ENCODE results near the gene C2CD2.

C2CD2 gene

GRCh38 chr21:41886328-41886727 lies 67.5 kb downstream of the C2CD2 start:
- DNase-seq (ENCODE audit: low spot score), result no peak

- no peak for DNase-seq (ENCODE audit: low spot score)
These were observed 68.3 kb downstream of the C2CD2 start for GRCh38 chr21:41885341-41886024.

GRCh38 chr21:41884501-41885030 lies 69.3 kb downstream of the C2CD2 start:
- no peak for DNase-seq (ENCODE audit: low spot score)

DNA sequence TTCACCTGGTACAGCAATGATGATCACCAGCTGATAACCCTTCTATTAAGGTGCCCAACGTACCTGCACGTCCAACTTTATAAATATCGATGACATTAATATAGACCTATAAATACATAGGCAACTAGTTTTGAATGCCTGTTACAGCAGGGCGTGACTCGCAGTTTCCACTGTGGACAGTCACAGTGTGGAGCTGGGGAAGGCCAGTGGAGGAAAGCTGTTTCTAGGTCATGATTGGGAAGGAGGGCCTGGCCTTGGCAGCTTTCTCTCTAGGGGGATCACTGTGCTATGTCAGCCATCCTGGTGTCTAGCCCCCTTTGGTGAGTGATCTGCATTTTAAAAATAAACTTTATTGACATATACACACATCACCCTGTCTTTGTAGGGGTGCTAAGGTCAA lies 70.2 kb downstream of the C2CD2 start:
- DNase-seq (ENCODE audit: low spot score), result no peak

DNA sequence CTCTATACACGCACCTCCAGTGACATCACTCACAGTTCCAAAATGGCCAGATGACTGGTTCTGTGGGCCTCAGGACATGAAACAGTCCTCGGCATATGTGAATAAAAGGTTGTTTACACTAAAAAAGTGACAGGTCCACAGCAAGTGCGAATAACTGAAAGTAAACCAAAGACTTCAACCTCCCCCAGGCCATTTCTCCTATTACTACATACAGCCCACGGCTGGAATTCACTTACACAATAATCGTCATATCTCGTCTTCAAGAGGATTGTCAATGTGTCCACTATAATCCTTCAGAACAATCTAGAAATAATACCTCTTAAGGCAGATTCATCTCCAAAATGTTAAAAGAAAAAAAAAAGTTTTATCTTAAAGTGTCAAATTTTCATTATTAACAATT lies 72.8 kb downstream of the C2CD2 start:
- no peak for DNase-seq (ENCODE audit: low spot score)

- DNase-seq (ENCODE audit: low spot score), result no peak
These were observed 73.7 kb downstream of the C2CD2 start for GRCh38 chr21:41880153-41880552.

GRCh38 chr21:41879190-41879998 lies 74.4 kb downstream of the C2CD2 start, which contains the start of gene PRDM15:
Gene PRDM15, minus strand, starts transcription at chr21:41879344. Its CDS starts 18,981 bp downstream, at chr21:41860363.
- DNase-seq (ENCODE audit: low spot score), result peak; percentile 76

- DNase-seq (ENCODE audit: low spot score), result peak; percentile 78
These were observed 75.0 kb downstream of the C2CD2 start for GRCh38 chr21:41878831-41879189.

- DNase-seq (ENCODE audit: low spot score), result peak; percentile 41
These were observed 75.7 kb downstream of the C2CD2 start for GRCh38 chr21:41877901-41878830.

DNA sequence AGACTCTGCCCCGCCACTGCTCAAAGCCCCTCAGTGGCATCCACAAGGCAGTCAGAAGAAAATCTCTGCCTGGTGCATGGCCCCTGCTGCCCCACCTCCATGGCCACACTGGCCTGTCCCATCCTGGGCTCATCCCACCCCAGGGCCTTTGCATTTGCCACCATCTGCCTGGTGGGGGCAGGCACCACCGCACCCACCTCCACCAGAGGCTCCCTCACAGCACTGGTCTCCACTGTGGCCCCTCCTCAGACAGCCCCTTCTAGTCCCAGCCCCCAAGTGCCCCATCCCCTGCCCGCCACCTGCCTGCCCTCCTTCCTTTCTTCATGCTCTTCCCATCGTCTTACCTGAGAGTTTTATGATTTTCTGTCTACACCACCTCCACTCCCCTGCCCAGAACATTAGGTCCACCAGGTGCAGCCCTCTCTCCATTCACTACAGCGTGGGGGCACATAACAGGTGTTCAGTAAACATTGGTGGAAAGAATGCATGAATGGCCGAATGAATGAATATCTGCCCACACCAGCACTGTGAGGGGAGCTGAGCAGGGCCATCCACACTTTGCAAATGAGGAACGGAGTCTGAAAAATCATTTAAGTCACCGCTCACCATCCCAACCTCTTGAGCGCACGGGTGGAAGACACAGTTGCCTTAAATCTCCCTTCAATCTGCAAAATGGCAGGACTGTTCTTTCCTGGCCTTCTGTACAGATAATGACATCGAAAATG lies 76.7 kb downstream of the C2CD2 start:
- DNase-seq (ENCODE audit: low spot score), result no peak

GRCh38 chr21:41876396-41876795 lies 77.4 kb downstream of the C2CD2 start:
- no peak for DNase-seq (ENCODE audit: low spot score)

DNA sequence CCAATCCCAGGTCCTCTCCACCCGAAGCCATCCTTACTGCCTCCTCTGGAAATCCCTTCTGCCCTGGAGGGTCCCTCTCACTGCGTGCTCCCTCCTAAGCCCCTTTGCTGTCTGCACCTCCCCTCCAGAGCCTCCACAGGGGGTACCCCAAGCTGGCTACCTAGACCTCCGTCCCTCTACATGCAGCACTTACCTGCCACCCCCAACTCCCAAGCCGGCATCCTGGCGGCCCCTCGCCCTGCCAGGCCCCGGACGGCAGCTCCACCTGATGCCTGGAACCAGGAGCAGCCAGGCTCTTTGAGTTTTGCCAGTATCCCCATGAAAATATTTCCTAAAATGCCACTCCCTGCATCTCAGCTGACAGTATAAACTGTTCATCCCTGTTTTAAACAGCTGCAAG lies 78.7 kb downstream of the C2CD2 start:
- DNase-seq (ENCODE audit: low spot score), result no peak

- DNase-seq (ENCODE audit: low spot score), result no peak
These were observed 79.2 kb downstream of the C2CD2 start for GRCh38 chr21:41874611-41875010.

GRCh38 chr21:41873426-41873825 lies 80.4 kb downstream of the C2CD2 start:
- DNase-seq (ENCODE audit: low spot score), result no peak

DNA sequence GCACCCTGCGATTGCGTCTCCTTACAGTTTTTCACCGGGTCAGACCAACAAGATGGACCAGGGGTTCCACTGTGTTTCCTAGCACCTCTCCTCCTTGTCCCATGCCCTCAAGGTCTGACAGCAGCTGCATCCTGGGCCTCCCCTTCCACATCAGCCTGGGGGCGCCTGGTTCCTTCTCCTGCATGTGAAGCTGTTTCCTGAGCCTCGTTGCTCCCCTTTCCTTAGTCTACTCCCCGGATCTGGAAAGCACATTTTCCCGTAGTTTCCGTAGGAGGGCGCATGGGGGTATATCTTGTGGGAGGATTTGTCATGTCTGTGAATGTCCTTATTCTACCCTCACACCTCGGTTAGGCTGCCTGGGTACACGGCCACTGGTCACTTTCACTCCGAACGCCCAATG lies 80.8 kb downstream of the C2CD2 start:
- DNase-seq (ENCODE audit: low spot score), result no peak

DNA sequence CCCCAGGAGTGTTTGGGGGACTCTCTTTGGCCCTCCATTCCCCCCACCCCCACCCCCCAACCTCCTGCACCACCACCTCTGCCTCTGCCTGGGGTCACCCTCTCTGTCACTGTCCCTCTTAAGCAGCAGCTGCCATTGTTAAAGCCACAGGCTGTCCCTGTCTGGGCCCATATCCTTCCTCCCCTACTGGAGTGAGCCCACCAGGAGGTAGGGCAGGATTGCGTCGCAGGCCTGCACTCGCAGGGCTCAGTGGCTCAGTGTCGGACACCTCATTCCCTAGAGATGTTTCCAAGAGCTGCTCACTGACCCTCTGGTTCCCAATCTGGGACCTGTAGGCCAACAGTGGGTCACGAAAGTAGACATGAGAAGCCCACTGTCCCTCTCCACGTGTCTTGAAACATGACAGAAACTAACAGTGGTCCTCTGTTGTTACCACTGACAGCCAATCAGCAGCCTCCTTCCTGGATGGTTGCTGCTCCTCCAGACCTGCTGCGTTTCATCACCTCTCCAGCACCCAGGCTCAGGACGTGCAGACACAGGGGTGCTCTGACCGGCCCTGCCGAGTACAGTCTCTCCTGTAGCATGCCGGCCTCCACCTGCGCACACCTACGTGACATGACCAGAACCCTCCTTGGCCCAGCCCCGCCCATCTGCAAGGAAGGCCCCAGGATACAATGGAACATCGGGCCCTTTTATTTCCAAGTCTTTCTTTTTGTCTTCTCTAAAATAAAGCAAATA lies 82.4 kb downstream of the C2CD2 start:
- no peak for DNase-seq (ENCODE audit: low spot score)

GRCh38 chr21:41869771-41870170 lies 84.0 kb downstream of the C2CD2 start:
- no peak for DNase-seq (ENCODE audit: low spot score)

- DNase-seq (ENCODE audit: low spot score), result no peak
These were observed 85.6 kb downstream of the C2CD2 start for GRCh38 chr21:41868062-41868710.

DNA sequence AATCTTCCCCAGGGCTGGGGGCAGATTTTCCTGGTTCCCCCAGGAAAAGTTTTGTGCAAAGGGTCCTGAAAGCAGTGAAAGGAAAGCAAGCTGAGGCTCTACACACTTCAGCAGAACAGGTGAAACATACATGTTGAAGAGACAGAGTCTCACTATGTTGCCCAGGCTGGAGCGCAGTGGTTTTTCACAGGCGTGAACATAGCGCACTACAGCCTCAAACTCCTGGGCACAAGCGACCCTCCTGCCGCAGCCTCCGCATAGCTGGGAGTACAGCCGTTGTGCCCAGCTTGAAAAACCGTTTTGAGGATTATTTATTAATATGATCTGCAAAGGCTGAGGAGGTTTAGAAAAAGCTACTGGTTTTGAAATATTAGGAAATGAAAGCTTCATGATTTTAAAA lies 86.5 kb downstream of the C2CD2 start:
- DNase-seq (ENCODE audit: low spot score), result no peak

- no peak for DNase-seq (ENCODE audit: low spot score)
These were observed 87.5 kb downstream of the C2CD2 start for GRCh38 chr21:41866274-41866809.

Data from LoVo (cell line).